MM.1S (cell line): ENCODE measurements around the gene TNIK.
A peak's percentile ranks its signal among the peaks of the same experiment; 100 is the strongest.

Experiments used
- DNase-seq: peaks from one replicate; pipeline ENCODE4 v3.0.0-alpha.2; 2015
- H2AFZ ChIP-seq: fragments of 300-600 bp; sonication (generic); 2 replicates; pipeline ENCODE4 v1.6.0; 2016; ENCODE audit warnings: antibody characterized with exemption, low read length
- H3F3A ChIP-seq: fragments of 300-600 bp; sonication (generic); 2 replicates; pipeline ENCODE4 v1.6.1; 2016; ENCODE audit warnings: mild to moderate bottlenecking, antibody characterized with exemption, low read length, moderate library complexity, mixed read lengths; ENCODE audit not compliant: insufficient read depth
- H3K27ac ChIP-seq: fragments of 300-600 bp; sonication (generic); 2 replicates; pipeline ENCODE4 v1.5.1; 2016; ENCODE audit warnings: mild to moderate bottlenecking, low read length
- H3K27me3 ChIP-seq: fragments of 300-600 bp; sonication (generic); replicated peaks from 2 replicates; pipeline ENCODE4 v1.6.0; 2016; ENCODE audit warnings: low read length; ENCODE audit not compliant: insufficient read depth
- H3K36me3 ChIP-seq: fragments of 300-600 bp; sonication (generic); replicated peaks from 2 replicates; pipeline ENCODE4 v1.6.1; 2016; ENCODE audit warnings: mild to moderate bottlenecking, low read length, mixed read lengths; ENCODE audit not compliant: insufficient read depth
- H3K4me1 ChIP-seq: fragments of 300-600 bp; sonication (generic); 2 replicates; pipeline ENCODE4 v1.6.1; 2016; ENCODE audit warnings: low read length, mixed read lengths
- H3K4me2 ChIP-seq: fragments of 300-600 bp; sonication (generic); 2 replicates; pipeline ENCODE4 v1.6.0; 2016; ENCODE audit warnings: low read depth, low read length
- H3K4me3 ChIP-seq: fragments of 300-600 bp; sonication (generic); 2 replicates; pipeline ENCODE4 v1.5.1; 2016; ENCODE audit warnings: low read length, mixed read lengths
- H3K79me2 ChIP-seq: fragments of 300-600 bp; sonication (generic); 2 replicates; pipeline ENCODE4 v1.6.1; 2016; ENCODE audit warnings: mixed run types, low read length, mixed read lengths
- H3K9ac ChIP-seq: fragments of 300-600 bp; sonication (generic); 2 replicates; pipeline ENCODE4 v1.6.1; 2016; ENCODE audit warnings: low read length, mixed read lengths
- H3K9me2 ChIP-seq: fragments of 300-600 bp; sonication (generic); replicated peaks from 2 replicates; pipeline ENCODE4 v1.6.1; 2016; ENCODE audit warnings: mild to moderate bottlenecking, low read length, mixed read lengths; ENCODE audit not compliant: insufficient read depth
- H3K9me3 ChIP-seq: fragments of 300-600 bp; sonication (generic); replicated peaks from 2 replicates; pipeline ENCODE4 v1.6.1; 2016; ENCODE audit warnings: mild to moderate bottlenecking, low read length, mixed read lengths; ENCODE audit not compliant: insufficient read depth
- H4K20me1 ChIP-seq: fragments of 300-600 bp; sonication (generic); 2 replicates; pipeline ENCODE4 v1.6.1; 2016; ENCODE audit warnings: mild to moderate bottlenecking, low read length, moderate library complexity, mixed read lengths; ENCODE audit not compliant: insufficient read depth
- CTCF ChIP-seq: fragments of 300-600 bp; sonication (generic); IDR thresholded peaks from 2 replicates; pipeline ENCODE4 v1.5.1; 2016; ENCODE audit warnings: antibody characterized with exemption, low read length, mixed read lengths
- EZH2 ChIP-seq: fragments of 300-600 bp; sonication (generic); optimal IDR thresholded peaks from 2 replicates; pipeline ENCODE3; 2017; ENCODE audit warnings: low read depth, mild to moderate bottlenecking, antibody characterized with exemption, low read length, mixed read lengths
- EZH2phosphoT487 ChIP-seq: fragments of 300-600 bp; sonication (generic); IDR thresholded peaks from 2 replicates; pipeline ENCODE4 v1.6.1; 2018; ENCODE audit warnings: antibody characterized with exemption, low read length

Gene TNIK

GRCh38 chr3:171187706-171188290 is 272.4 kb downstream of the TNIK start:
- no peaks in the 10 kb centered on the region for H3K27me3 ChIP-seq
- no peak overlapping the region for H2AFZ ChIP-seq
- H4K20me1 ChIP-seq, result no peaks in the 10 kb centered on the region
- H3K4me3 ChIP-seq, result no peak overlapping the region
- H3K4me2 ChIP-seq, result no peak overlapping the region
- TF ChIP-seq EZH2phosphoT487 (no peak), CTCF (peak; percentile 84), EZH2 (no peak)
- H3K9me3 ChIP-seq, result no peaks in the 10 kb centered on the region
- peaks cover 7% of the 10 kb centered on the region for H3K4me1 ChIP-seq
- no peaks in the 10 kb centered on the region for H3K36me3 ChIP-seq
- no peaks in the 10 kb centered on the region for H3K9me2 ChIP-seq
- DNase-seq, result peak; percentile 63
- H3F3A ChIP-seq, result no peaks in the 10 kb centered on the region
- no peaks in the 10 kb centered on the region for H3K79me2 ChIP-seq
- no peak overlapping the region for H3K27ac ChIP-seq
- H3K9ac ChIP-seq, result no peak overlapping the region

GRCh38 chr3:171186817-171187500 is 273.2 kb downstream of the TNIK start:
- DNase-seq, result no peak
- no peaks in the 10 kb centered on the region for H4K20me1 ChIP-seq
- H3K79me2 ChIP-seq, result no peaks in the 10 kb centered on the region
- no peaks in the 10 kb centered on the region for H3K36me3 ChIP-seq
- no peaks in the 10 kb centered on the region for H3K27me3 ChIP-seq
- no peak overlapping the region for H3K27ac ChIP-seq
- TF ChIP-seq CTCF, result no peak
- no peak for TF ChIP-seq EZH2
- no peak for TF ChIP-seq EZH2phosphoT487
- no peaks in the 10 kb centered on the region for H3K9me3 ChIP-seq
- no peak overlapping the region for H3K9ac ChIP-seq
- H3F3A ChIP-seq, result no peaks in the 10 kb centered on the region
- H3K9me2 ChIP-seq, result no peaks in the 10 kb centered on the region
- H3K4me3 ChIP-seq, result no peak overlapping the region
- no peak overlapping the region for H2AFZ ChIP-seq
- peaks cover 7% of the 10 kb centered on the region for H3K4me1 ChIP-seq
- no peak overlapping the region for H3K4me2 ChIP-seq

GRCh38 chr3:171186383-171186782 is 273.8 kb downstream of the TNIK start:
- no peaks in the 10 kb centered on the region for H3F3A ChIP-seq
- H3K4me3 ChIP-seq, result no peak overlapping the region
- H3K27me3 ChIP-seq, result no peaks in the 10 kb centered on the region
- no peak for TF ChIP-seq EZH2
- TF ChIP-seq CTCF, result no peak
- TF ChIP-seq EZH2phosphoT487, result no peak
- no peak overlapping the region for H3K9ac ChIP-seq
- H3K79me2 ChIP-seq, result no peaks in the 10 kb centered on the region
- no peaks in the 10 kb centered on the region for H4K20me1 ChIP-seq
- no peak overlapping the region for H3K27ac ChIP-seq
- H3K9me3 ChIP-seq, result no peaks in the 10 kb centered on the region
- H2AFZ ChIP-seq, result no peak overlapping the region
- DNase-seq, result no peak
- H3K36me3 ChIP-seq, result no peaks in the 10 kb centered on the region
- H3K4me1 ChIP-seq, result peaks cover 7% of the 10 kb centered on the region
- H3K9me2 ChIP-seq, result no peaks in the 10 kb centered on the region
- H3K4me2 ChIP-seq, result no peak overlapping the region
